Esophagus muscularis mucosa (tissue), 3 donors: ENCODE data around the gene IL36A.

ENCODE experiments used
- CTCF ChIP-seq, 3 experiments: fragments of 200-600 bp in 2 of 3; fragments of 450-650 bp in 1 of 3; sonication (generic) in 2 of 3; IDR thresholded peaks; one replicate each; pipeline ENCODE4 v1.5.1; 2017 to 2019; ENCODE audit warnings: antibody characterized with exemption in 3 of 3, mild to moderate bottlenecking in 2 of 3, moderate library complexity in 1 of 3
- POLR2A ChIP-seq: fragments of 450-650 bp; IDR thresholded peaks from one replicate; pipeline ENCODE4 v1.6.1; 2017; ENCODE audit warnings: antibody characterized with exemption, moderate library complexity, mild to moderate bottlenecking, low read depth

GRCh38 chr2:113050921-113051895 is 45.9 kb downstream of the IL36A start:
- TF ChIP-seq CTCF (IDR thresholded peaks at IDR 0.05) = no peak
- TF ChIP-seq POLR2A = no peak
